HG03354 (cell line): ENCODE results near the gene DNM3.
"Not testable (repeated sequence)": the region's sequence is repeated elsewhere in the genome, so short reads cannot be mapped to it uniquely, and the experiment has no call there.

Experiments used
- ATAC-seq: cut with Tn5 transposase; IDR thresholded peaks from one replicate; pipeline ENCODE4 v1.9.1; 2021; ENCODE audit warnings: mild to moderate bottlenecking; ENCODE audit not compliant: unreplicated experiment, poor library complexity, severe bottlenecking

Gene DNM3

GRCh38 chr1:171841050-171841910 lies at the start of gene DNM3:
Gene DNM3, plus strand, starts transcription at chr1:171841498. Its CDS starts 159 bp downstream, at chr1:171841657.
- ATAC-seq: peak; percentile 89

- ATAC-seq: no peak
Observed at GRCh38 chr1:171792656-171793369, 48.5 kb upstream of the DNM3 start.

- ATAC-seq: no peak
Observed at GRCh38 chr1:171793636-171794035, 47.7 kb upstream of the DNM3 start.

- no peak for ATAC-seq
Observed at GRCh38 chr1:171794085-171794484, 47.2 kb upstream of the DNM3 start.

GRCh38 chr1:171796592-171796991 lies 44.7 kb upstream of the DNM3 start:
- no peak for ATAC-seq

- ATAC-seq: no peak
Observed at GRCh38 chr1:171798311-171798710, 43.0 kb upstream of the DNM3 start.

GRCh38 chr1:171798765-171799164 lies 42.5 kb upstream of the DNM3 start:
- no peak for ATAC-seq

- no peak for ATAC-seq
Observed at GRCh38 chr1:171799166-171799565, 42.1 kb upstream of the DNM3 start.

- ATAC-seq: not testable (repeated sequence)
Observed at GRCh38 chr1:171799698-171800097, 41.6 kb upstream of the DNM3 start.

GRCh38 chr1:171800342-171800741 lies 41.0 kb upstream of the DNM3 start:
- no peak for ATAC-seq

- no peak for ATAC-seq
Observed at GRCh38 chr1:171800851-171801250, 40.4 kb upstream of the DNM3 start.

- no peak for ATAC-seq
Observed at GRCh38 chr1:171801487-171801891, 39.8 kb upstream of the DNM3 start.

GRCh38 chr1:171802207-171802606 lies 39.1 kb upstream of the DNM3 start:
- ATAC-seq: no peak

GRCh38 chr1:171803045-171803444 lies 38.3 kb upstream of the DNM3 start:
- ATAC-seq: no peak

- ATAC-seq: no peak
Observed at GRCh38 chr1:171803461-171804022, 37.8 kb upstream of the DNM3 start.

GRCh38 chr1:171805395-171806115 lies 35.7 kb upstream of the DNM3 start:
- ATAC-seq: peak; percentile 95

- ATAC-seq: no peak
Observed at GRCh38 chr1:171807556-171807955, 33.7 kb upstream of the DNM3 start.

GRCh38 chr1:171809834-171810233 lies 31.5 kb upstream of the DNM3 start:
- ATAC-seq: no peak

- no peak for ATAC-seq
Observed at GRCh38 chr1:171811672-171812071, 29.6 kb upstream of the DNM3 start.

- no peak for ATAC-seq
Observed at GRCh38 chr1:171814692-171815091, 26.6 kb upstream of the DNM3 start.
